Peyer's patch (tissue), 4 donors: Measurements from ENCODE around the gene HMCES.

ENCODE experiments used
- CTCF ChIP-seq, 6 experiments: fragments of 450-650 bp in 4 of 6; fragments of 200-600 bp in 2 of 6; sonication (generic) in 1 of 6; IDR thresholded peaks; one replicate each; pipeline ENCODE4 v1.5.1; 2017 to 2019; ENCODE audit warnings: antibody characterized with exemption in 6 of 6, mild to moderate bottlenecking in 3 of 6, moderate library complexity in 1 of 6
- POLR2A ChIP-seq, 2 donors: fragments of 450-650 bp; IDR thresholded peaks; one replicate each; pipeline ENCODE4 v1.5.1; 2017; ENCODE audit warnings: antibody characterized with exemption in 2 of 2, mild to moderate bottlenecking in 2 of 2, moderate library complexity in 2 of 2

GRCh38 chr3:129318921-129319320 lies 40.3 kb downstream of the HMCES start:
- no peak for TF ChIP-seq POLR2A (IDR thresholded peaks at IDR 0.05)
- no peak for TF ChIP-seq CTCF (IDR thresholded peaks at IDR 0.05)
